ENCODE results near the gene OTOS. TPM values are rescaled to one million over a fixed set of nuclear protein-coding genes. Genes with fewer than 3 reads are reported as not detected.

The OTOS gene
- total RNA-seq, 1 experiment from 2014 or later, result not detected

DNA sequence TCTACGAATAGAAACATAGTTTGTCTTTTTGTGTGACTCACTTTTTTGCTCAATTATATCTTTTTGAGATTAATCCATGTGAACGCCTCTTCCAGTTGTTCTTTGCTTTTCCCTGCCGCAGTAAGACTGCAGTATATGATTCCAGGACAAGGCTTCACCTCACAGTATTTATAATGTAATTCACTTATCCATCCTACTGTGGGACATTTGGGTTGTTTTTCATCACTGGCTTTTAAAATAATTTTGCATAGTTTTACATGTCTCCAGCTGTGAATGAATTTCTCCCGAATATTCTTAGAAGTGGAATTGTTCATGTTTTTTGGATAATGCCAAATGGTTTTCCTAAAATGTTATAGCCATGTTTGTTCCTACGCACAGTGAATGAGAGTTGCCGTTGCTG is 26.2 kb downstream of the OTOS start:
- no peaks in the 10 kb centered on the region for H3K4me1 ChIP-seq (ENCODE audit: control insufficient read depth in 1 of 2, insufficient read depth in 2 of 2, low read length in 2 of 2)
- no peak overlapping the region for H3K4me2 ChIP-seq (ENCODE audit: low read length)
- intact Hi-C loops (cut with micrococcal nuclease), result no loop called here
- RAD21 ChIA-PET (ENCODE audit: low non-redundant PET in 1 of 2, low total read pairs in 2 of 2, uncharacterized antibody in 2 of 2, unreplicated experiment in 2 of 2), result no interaction called here
- no peaks in the 10 kb centered on the region for H4K20me1 ChIP-seq (ENCODE audit: insufficient read depth)
- no peak overlapping the region for H3K27ac ChIP-seq (ENCODE audit: low read depth, low read length)
- TF ChIP-seq TCF7L2 (IDR thresholded peaks at IDR 0.05; ENCODE audit: borderline replicate concordance, extremely low read depth, insufficient read depth, insufficient read length) (no peak), CEBPB (IDR thresholded peaks at IDR 0.05; ENCODE audit: low read depth) (no peak), EGR1 (IDR thresholded peaks at IDR 0.05; ENCODE audit: low read depth) (no peak), EZH2 (IDR thresholded peaks at IDR 0.05) (no peak), RAD21 (IDR thresholded peaks at IDR 0.05; ENCODE audit: low read depth) (no peak), ELF1 (IDR thresholded peaks at IDR 0.05; ENCODE audit: borderline replicate concordance, low read depth) (no peak), ZFX (IDR thresholded peaks at IDR 0.05) (no peak), EZH2phosphoT487 (IDR thresholded peaks at IDR 0.05; ENCODE audit: borderline replicate concordance) (no peak), FOSL1 (IDR thresholded peaks at IDR 0.05; ENCODE audit: low read depth) (no peak), POLR2A (IDR thresholded peaks at IDR 0.05; ENCODE audit: borderline replicate concordance, extremely low read depth, insufficient read depth, insufficient read length) (no peak), POLR2AphosphoS5 (IDR thresholded peaks at IDR 0.05; ENCODE audit: low read depth, low read length) (no peak)
- TF ChIP-seq, protein P1, sequence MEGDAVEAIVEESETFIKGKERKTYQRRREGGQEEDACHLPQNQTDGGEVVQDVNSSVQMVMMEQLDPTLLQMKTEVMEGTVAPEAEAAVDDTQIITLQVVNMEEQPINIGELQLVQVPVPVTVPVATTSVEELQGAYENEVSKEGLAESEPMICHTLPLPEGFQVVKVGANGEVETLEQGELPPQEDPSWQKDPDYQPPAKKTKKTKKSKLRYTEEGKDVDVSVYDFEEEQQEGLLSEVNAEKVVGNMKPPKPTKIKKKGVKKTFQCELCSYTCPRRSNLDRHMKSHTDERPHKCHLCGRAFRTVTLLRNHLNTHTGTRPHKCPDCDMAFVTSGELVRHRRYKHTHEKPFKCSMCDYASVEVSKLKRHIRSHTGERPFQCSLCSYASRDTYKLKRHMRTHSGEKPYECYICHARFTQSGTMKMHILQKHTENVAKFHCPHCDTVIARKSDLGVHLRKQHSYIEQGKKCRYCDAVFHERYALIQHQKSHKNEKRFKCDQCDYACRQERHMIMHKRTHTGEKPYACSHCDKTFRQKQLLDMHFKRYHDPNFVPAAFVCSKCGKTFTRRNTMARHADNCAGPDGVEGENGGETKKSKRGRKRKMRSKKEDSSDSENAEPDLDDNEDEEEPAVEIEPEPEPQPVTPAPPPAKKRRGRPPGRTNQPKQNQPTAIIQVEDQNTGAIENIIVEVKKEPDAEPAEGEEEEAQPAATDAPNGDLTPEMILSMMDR (IDR thresholded peaks at IDR 0.05 in 2 of 3, conservative IDR thresholded peaks at IDR 0.05 in 1 of 3; ENCODE audit: borderline replicate concordance in 1 of 3, insufficient read depth in 1 of 3, low read depth in 2 of 3, low read length in 2 of 3), result no peak
- TF ChIP-seq, protein P2, sequence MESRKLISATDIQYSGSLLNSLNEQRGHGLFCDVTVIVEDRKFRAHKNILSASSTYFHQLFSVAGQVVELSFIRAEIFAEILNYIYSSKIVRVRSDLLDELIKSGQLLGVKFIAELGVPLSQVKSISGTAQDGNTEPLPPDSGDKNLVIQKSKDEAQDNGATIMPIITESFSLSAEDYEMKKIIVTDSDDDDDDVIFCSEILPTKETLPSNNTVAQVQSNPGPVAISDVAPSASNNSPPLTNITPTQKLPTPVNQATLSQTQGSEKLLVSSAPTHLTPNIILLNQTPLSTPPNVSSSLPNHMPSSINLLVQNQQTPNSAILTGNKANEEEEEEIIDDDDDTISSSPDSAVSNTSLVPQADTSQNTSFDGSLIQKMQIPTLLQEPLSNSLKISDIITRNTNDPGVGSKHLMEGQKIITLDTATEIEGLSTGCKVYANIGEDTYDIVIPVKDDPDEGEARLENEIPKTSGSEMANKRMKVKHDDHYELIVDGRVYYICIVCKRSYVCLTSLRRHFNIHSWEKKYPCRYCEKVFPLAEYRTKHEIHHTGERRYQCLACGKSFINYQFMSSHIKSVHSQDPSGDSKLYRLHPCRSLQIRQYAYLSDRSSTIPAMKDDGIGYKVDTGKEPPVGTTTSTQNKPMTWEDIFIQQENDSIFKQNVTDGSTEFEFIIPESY (IDR thresholded peaks at IDR 0.05; ENCODE audit: extremely low read depth, insufficient replicate concordance, low read length), result no peak
- no peak overlapping the region for H3K4me3 ChIP-seq (replicated peaks in 1 of 2; ENCODE audit: low read depth in 1 of 2, low read length in 2 of 2)
- H2AFZ ChIP-seq (ENCODE audit: low read depth, low read length, poor library complexity, severe bottlenecking), result no peak overlapping the region
- peaks cover 38% of the 10 kb centered on the region for H3K27me3 ChIP-seq (ENCODE audit: insufficient read depth, low read length)
- H3K9ac ChIP-seq (ENCODE audit: low read length), result no peak overlapping the region
- POLR2A ChIA-PET, result no interaction called here
- no peaks in the 10 kb centered on the region for H3K79me2 ChIP-seq (ENCODE audit: insufficient read depth, low read length)
- no peaks in the 10 kb centered on the region for H3K9me2 ChIP-seq (ENCODE audit: insufficient read depth)
- no peak for ATAC-seq
- H3K36me3 ChIP-seq (ENCODE audit: control insufficient read depth in 1 of 2, insufficient read depth in 2 of 2, low read length in 2 of 2), result no peaks in the 10 kb centered on the region
- H3K9me3 ChIP-seq (ENCODE audit: control insufficient read depth in 1 of 2, insufficient read depth in 1 of 2, low read depth in 1 of 2, low read length in 2 of 2), result no peaks in the 10 kb centered on the region
- BruUV-seq (replicated peaks), result no TSS peak
- CTCF ChIA-PET, result no interaction called here
- DNase-seq (ENCODE audit: low read depth, low spot score), result no peak

Data from HCT116 (cell line).